Pancreas (tissue), 10 donors: Measurements from ENCODE around the gene BRPF3. TPM values are rescaled to one million over a fixed set of nuclear protein-coding genes. Genes with fewer than 3 reads are reported as not detected.

Source experiments
- ATAC-seq, 4 donors: fragments of 200-7000 bp; cut with Tn5 transposase; one replicate each; pipeline versions ENCODE4 v1.8.0 to v1.9.1; 2020; ENCODE audit warnings: mild to moderate bottlenecking in 4 of 4, moderate library complexity in 4 of 4
- DNase-seq, 6 donors: peaks; one replicate each; pipeline ENCODE4 v3.0.0-alpha.2; 2020
- FAIRE-seq: peaks from 2 replicates; lab custom pipeline; 2012; peaks lifted over from hg19 to GRCh38; lab: Jason Lieb, UNC
- H3K27ac ChIP-seq, 4 donors: fragments of 200-600 bp; sonication (generic); 1 replicate in 3 of 4; 2 replicates in 1 of 4; pipeline versions ENCODE4 v1.5.0 to v1.8.0; 2020
- H3K27me3 ChIP-seq, 4 donors: fragments of 200-600 bp; one replicate each; pipeline ENCODE4 v1.8.0; 2021
- H3K36me3 ChIP-seq, 3 donors: fragments of 200-600 bp; sonication (generic) in 1 of 3; one replicate each; pipeline versions ENCODE4 v1.5.0 to v1.8.0; 2020 to 2021
- H3K4me1 ChIP-seq, 3 donors: fragments of 200-600 bp; one replicate each; pipeline ENCODE4 v1.8.0; 2021
- H3K4me3 ChIP-seq, 4 donors: fragments of 200-600 bp; sonication (generic) in 2 of 4; one replicate each; pipeline versions ENCODE4 v1.5.0 to v1.8.0; 2020 to 2021
- H3K9me3 ChIP-seq, 4 donors: fragments of 200-600 bp; one replicate each; pipeline ENCODE4 v1.8.0; 2021
- whole genome bisulfite sequencing, 2 donors: extraction: QIAGEN DNeasy Blood & Tissue Kit; methylation state at CpG; one replicate each; pipeline ENCODE4 v1.1.7; 2013; 5-methylcytosine and 5-hydroxymethylcytosine counted together
- intact Hi-C, 3 donors: fragments of 100-400 bp; cut with DNase I; formaldehyde crosslinking; loops; one replicate each; pipeline versions ENCODE4 v1.11.1 to v1.14.2; 2022
- polyA plus RNA-seq, 2 donors: library from polyadenylated mRNA; stranded (reverse); fragments of 200-250 nt; gene quantifications; one replicate each; pipeline ENCODE4 v1.2.3, GENCODE V29; 2013
- total RNA-seq, 6 donors: library from RNA; stranded (reverse); fragmentation: NEBNext Ultra II Directional in 4 of 6; extraction: Animal tissue kit (Norgen Biotek cat#: 25700) in 4 of 6; gene quantifications; one replicate each; pipeline versions ENCODE4 v1.2.1 to v1.2.4, GENCODE V29; 2021 to 2023
- TF ChIP-seq, protein P1 (sequence below), 4 donors: fragments of 200-600 bp; sonication (generic) in 3 of 4; IDR thresholded peaks; one replicate each; pipeline versions ENCODE4 v1.5.0 to v1.8.0; 2021; ENCODE audit warnings: antibody characterized with exemption in 4 of 4
- donor health status: healthy with polysubstance abuse.
- donor health status: DM: no; HTN: no; CAD: no; lungs with moderate emphysema.
- donor health status: DM: no; HTN: no; CAD: no.
- donor health status: control.
- donor health status: control.
- donor health status: Bipolar disorder and iron deficiency.
- donor health status: DM: yes; HTN: yes; CAD: no.
- donor health status: DM: no; HTN: no; CAD: no.
- donor health status: DM: no; HTN: no; CAD: no.
- donor health status: DM: yes; HTN: yes; CAD: no.

BRPF3 gene
- total and polyA plus RNA-seq, 8 donors: 8.4 to 27.0 (median 20.5) TPM

DNA sequence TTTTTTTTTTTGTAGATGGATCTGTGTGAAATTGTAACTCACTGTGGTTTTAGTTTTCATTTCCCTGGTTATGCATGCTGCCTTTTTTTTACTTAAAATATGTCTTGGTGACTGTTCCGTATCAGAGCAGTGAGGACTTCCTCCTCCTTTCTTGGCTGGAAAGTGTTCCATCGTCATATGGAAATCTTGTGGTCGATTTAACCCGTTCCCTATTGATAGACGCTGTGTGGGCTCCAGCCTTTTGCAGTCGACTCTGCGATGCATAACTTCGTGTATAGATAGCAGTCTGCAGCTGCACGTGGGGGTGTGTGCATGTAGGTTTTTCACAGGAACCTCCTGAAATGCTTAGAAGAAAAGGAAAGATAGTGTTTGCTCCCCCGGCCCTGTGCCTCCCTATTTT is 45.2 kb downstream of the BRPF3 start:
- Histone ChIP-seq H3K4me3 (no peak overlapping the region), H3K9me3 (no peaks in the 10 kb centered on the region), H3K27ac (no peak overlapping the region), H3K36me3 (no peaks in the 10 kb centered on the region), H3K27me3 (no peaks in the 10 kb centered on the region), H3K4me1 (peaks cover 0 to 12% (median 9%) of the 10 kb centered on the region in 3 donors)
- intact Hi-C loops: no loop called here
- no peak for DNase-seq
- WGBS, 2 donors: 66 to 74% methylated on average over 10 of the region's 10 CpGs
- ATAC-seq: no peak
- no peak for FAIRE-seq
- TF ChIP-seq, protein P1, sequence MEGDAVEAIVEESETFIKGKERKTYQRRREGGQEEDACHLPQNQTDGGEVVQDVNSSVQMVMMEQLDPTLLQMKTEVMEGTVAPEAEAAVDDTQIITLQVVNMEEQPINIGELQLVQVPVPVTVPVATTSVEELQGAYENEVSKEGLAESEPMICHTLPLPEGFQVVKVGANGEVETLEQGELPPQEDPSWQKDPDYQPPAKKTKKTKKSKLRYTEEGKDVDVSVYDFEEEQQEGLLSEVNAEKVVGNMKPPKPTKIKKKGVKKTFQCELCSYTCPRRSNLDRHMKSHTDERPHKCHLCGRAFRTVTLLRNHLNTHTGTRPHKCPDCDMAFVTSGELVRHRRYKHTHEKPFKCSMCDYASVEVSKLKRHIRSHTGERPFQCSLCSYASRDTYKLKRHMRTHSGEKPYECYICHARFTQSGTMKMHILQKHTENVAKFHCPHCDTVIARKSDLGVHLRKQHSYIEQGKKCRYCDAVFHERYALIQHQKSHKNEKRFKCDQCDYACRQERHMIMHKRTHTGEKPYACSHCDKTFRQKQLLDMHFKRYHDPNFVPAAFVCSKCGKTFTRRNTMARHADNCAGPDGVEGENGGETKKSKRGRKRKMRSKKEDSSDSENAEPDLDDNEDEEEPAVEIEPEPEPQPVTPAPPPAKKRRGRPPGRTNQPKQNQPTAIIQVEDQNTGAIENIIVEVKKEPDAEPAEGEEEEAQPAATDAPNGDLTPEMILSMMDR (IDR thresholded peaks at IDR 0.05): no peak

GRCh38 chr6:36242161-36242560 is 45.6 kb downstream of the BRPF3 start:
- WGBS, 2 donors: 88 to 93% methylated on average over 5 of the region's 5 CpGs
- no peak for FAIRE-seq
- intact Hi-C loops: no loop called here
- TF ChIP-seq, protein P1 (IDR thresholded peaks at IDR 0.05): no peak
- Histone ChIP-seq H3K27ac (no peak overlapping the region), H3K27me3 (no peaks in the 10 kb centered on the region), H3K4me1 (peaks cover 0 to 12% (median 9%) of the 10 kb centered on the region in 3 donors), H3K9me3 (no peaks in the 10 kb centered on the region), H3K36me3 (no peaks in the 10 kb centered on the region), H3K4me3 (no peak overlapping the region)
- no peak for ATAC-seq
- DNase-seq: no peak

GRCh38 chr6:36242626-36243025 is 46.1 kb downstream of the BRPF3 start:
- Histone ChIP-seq H3K27ac (no peak overlapping the region), H3K4me3 (no peak overlapping the region), H3K27me3 (no peaks in the 10 kb centered on the region), H3K36me3 (no peaks in the 10 kb centered on the region), H3K4me1 (peaks cover 0 to 12% (median 9%) of the 10 kb centered on the region in 3 donors), H3K9me3 (no peaks in the 10 kb centered on the region)
- WGBS, 2 donors: 80 to 84% methylated on average over 4 of the region's 4 CpGs
- TF ChIP-seq, protein P1 (IDR thresholded peaks at IDR 0.05): no peak
- ATAC-seq (no peak), FAIRE-seq (no peak), DNase-seq (no peak)
- intact Hi-C loops: no loop called here

- Histone ChIP-seq H3K4me3 (no peak overlapping the region), H3K27ac (no peak overlapping the region), H3K36me3 (no peaks in the 10 kb centered on the region), H3K4me1 (peaks cover 0 to 12% (median 9%) of the 10 kb centered on the region in 3 donors), H3K9me3 (no peaks in the 10 kb centered on the region), H3K27me3 (no peaks in the 10 kb centered on the region)
- 73 to 88% methylated on average over 3 of the region's 3 CpGs for WGBS, 2 donors
- intact Hi-C loops: no loop called here
- TF ChIP-seq, protein P1 (IDR thresholded peaks at IDR 0.05): no peak
- no peak for FAIRE-seq
- no peak for ATAC-seq
- DNase-seq: no peak
Measured at GRCh38 chr6:36243562-36244212, 47.1 kb downstream of the BRPF3 start.

DNA sequence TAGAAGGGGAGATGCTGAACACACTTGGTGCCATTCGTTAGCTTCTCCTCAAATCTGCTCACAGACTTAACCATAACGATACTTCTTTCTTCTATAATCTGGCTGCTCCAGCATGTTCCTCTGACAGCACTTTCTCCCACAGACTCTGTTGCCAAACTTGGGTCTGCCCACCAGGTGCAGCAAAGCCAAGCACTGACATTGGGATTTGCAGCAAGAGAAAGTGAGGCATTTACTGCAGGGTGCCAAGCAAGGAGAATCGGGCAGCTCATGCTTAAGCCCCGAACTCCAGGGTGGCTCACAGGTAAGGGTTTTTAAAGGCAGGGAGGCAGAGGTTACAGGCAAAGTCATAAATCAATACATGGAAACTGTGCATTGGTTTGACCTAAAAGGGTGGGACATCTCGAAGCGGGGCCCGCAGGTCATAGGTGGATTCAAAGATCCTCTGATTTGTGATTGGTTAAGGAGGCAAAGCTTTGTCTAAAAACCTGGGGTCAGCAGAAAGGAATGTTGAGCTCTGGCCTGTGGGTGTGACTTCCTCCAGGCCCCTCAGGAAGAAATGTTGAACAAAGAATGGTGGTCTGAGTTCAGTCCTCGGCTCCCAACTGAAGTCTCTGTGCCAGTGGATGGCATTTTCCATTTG is 48.2 kb downstream of the BRPF3 start:
- Histone ChIP-seq H3K27me3 (no peaks in the 10 kb centered on the region), H3K27ac (no peak overlapping the region), H3K4me1 (peaks cover 0 to 12% (median 9%) of the 10 kb centered on the region in 3 donors), H3K9me3 (no peaks in the 10 kb centered on the region), H3K36me3 (no peaks in the 10 kb centered on the region), H3K4me3 (no peak overlapping the region)
- FAIRE-seq (no peak), ATAC-seq (no peak), DNase-seq (no peak)
- intact Hi-C loops: no loop called here
- TF ChIP-seq, protein P1 (IDR thresholded peaks at IDR 0.05): no peak
- 81 to 88% methylated on average over 8 of the region's 8 CpGs for WGBS, 2 donors
